ENCODE data around the gene MTMR3.
"Not testable (repeated sequence)": the region's sequence is repeated elsewhere in the genome, so short reads cannot be mapped to it uniquely, and the experiment has no call there.

The MTMR3 gene

GRCh38 chr22:29973269-29973668, 90.3 kb downstream of the MTMR3 start:
- Histone ChIP-seq H3K56ac (ENCODE audit: low read length) (no peak overlapping the region), H4K8ac (ENCODE audit: low read depth, low read length) (no peak overlapping the region), H3K4me1 (ENCODE audit: control insufficient read depth, low read depth, low read length) (no peaks in the 10 kb centered on the region), H3K79me2 (ENCODE audit: control insufficient read depth, insufficient read depth, low read length) (no peaks in the 10 kb centered on the region), H3K4ac (ENCODE audit: low read depth, low read length) (no peak overlapping the region), H2BK5ac (ENCODE audit: low read length) (no peak overlapping the region), H3K18ac (ENCODE audit: low read length) (no peak overlapping the region), H2BK15ac (replicated peaks; ENCODE audit: low read depth) (no peak overlapping the region), H2BK120ac (ENCODE audit: low read depth, low read length) (no peak overlapping the region), H3K79me1 (ENCODE audit: low read length) (peaks cover 2% of the 10 kb centered on the region), H3K9ac (ENCODE audit: low read length) (no peak overlapping the region), H3K23ac (ENCODE audit: low read length) (no peak overlapping the region), H3K4me2 (ENCODE audit: low read length) (no peak overlapping the region), H3K4me3 (ENCODE audit: low read length) (no peak overlapping the region), H2AK5ac (ENCODE audit: low read length) (no peak overlapping the region), H3K36me3 (ENCODE audit: control insufficient read depth, insufficient read depth, low read length) (no peaks in the 10 kb centered on the region), H3K27me3 (ENCODE audit: insufficient read depth, low read length, poor library complexity) (no peaks in the 10 kb centered on the region), H3K27ac (ENCODE audit: low read depth, low read length) (no peak overlapping the region), H4K5ac (ENCODE audit: low read length) (no peak overlapping the region)
- DNase-seq = no peak
- no CpG with 5 or more reads among the region's 4 CpGs for WGBS (ENCODE audit: extremely low coverage, insufficient coverage, low lambda C conversion rate)

GRCh38 chr22:29973680-29974079, 90.7 kb downstream of the MTMR3 start:
- not testable (repeated sequence) for H3K18ac ChIP-seq (ENCODE audit: low read length); H3K27ac ChIP-seq (ENCODE audit: low read depth, low read length); H4K8ac ChIP-seq (ENCODE audit: low read depth, low read length); H3K4me3 ChIP-seq (ENCODE audit: low read length); H3K56ac ChIP-seq (ENCODE audit: low read length); H3K79me2 ChIP-seq (ENCODE audit: control insufficient read depth, insufficient read depth, low read length); H2AK5ac ChIP-seq (ENCODE audit: low read length); DNase-seq; H2BK5ac ChIP-seq (ENCODE audit: low read length); H2BK15ac ChIP-seq (replicated peaks; ENCODE audit: low read depth); H3K4ac ChIP-seq (ENCODE audit: low read depth, low read length); H3K79me1 ChIP-seq (ENCODE audit: low read length); H4K5ac ChIP-seq (ENCODE audit: low read length); H2BK120ac ChIP-seq (ENCODE audit: low read depth, low read length); H3K4me1 ChIP-seq (ENCODE audit: control insufficient read depth, low read depth, low read length); H3K27me3 ChIP-seq (ENCODE audit: insufficient read depth, low read length, poor library complexity); H3K9ac ChIP-seq (ENCODE audit: low read length); H3K23ac ChIP-seq (ENCODE audit: low read length); H3K4me2 ChIP-seq (ENCODE audit: low read length); H3K36me3 ChIP-seq (ENCODE audit: control insufficient read depth, insufficient read depth, low read length)
- WGBS (ENCODE audit: extremely low coverage, insufficient coverage, low lambda C conversion rate) = no CpG with 5 or more reads among the region's 9 CpGs

GRCh38 chr22:29975494-29975893, 92.5 kb downstream of the MTMR3 start:
- Histone ChIP-seq H3K9ac (ENCODE audit: low read length) (no peak overlapping the region), H2BK15ac (replicated peaks; ENCODE audit: low read depth) (no peak overlapping the region), H3K23ac (ENCODE audit: low read length) (no peak overlapping the region), H3K27me3 (ENCODE audit: insufficient read depth, low read length, poor library complexity) (no peaks in the 10 kb centered on the region), H2AK5ac (ENCODE audit: low read length) (no peak overlapping the region), H3K4me2 (ENCODE audit: low read length) (no peak overlapping the region), H3K36me3 (ENCODE audit: control insufficient read depth, insufficient read depth, low read length) (no peaks in the 10 kb centered on the region), H4K5ac (ENCODE audit: low read length) (no peak overlapping the region), H3K4me3 (ENCODE audit: low read length) (no peak overlapping the region), H4K8ac (ENCODE audit: low read depth, low read length) (no peak overlapping the region), H3K4me1 (ENCODE audit: control insufficient read depth, low read depth, low read length) (no peaks in the 10 kb centered on the region), H3K4ac (ENCODE audit: low read depth, low read length) (no peak overlapping the region), H3K18ac (ENCODE audit: low read length) (no peak overlapping the region), H3K79me1 (ENCODE audit: low read length) (no peaks in the 10 kb centered on the region), H2BK5ac (ENCODE audit: low read length) (no peak overlapping the region), H3K56ac (ENCODE audit: low read length) (no peak overlapping the region), H2BK120ac (ENCODE audit: low read depth, low read length) (no peak overlapping the region), H3K79me2 (ENCODE audit: control insufficient read depth, insufficient read depth, low read length) (no peaks in the 10 kb centered on the region), H3K27ac (ENCODE audit: low read depth, low read length) (no peak overlapping the region)
- no peak for DNase-seq
- WGBS (ENCODE audit: extremely low coverage, insufficient coverage, low lambda C conversion rate) = no CpG with 5 or more reads among the region's 7 CpGs

- Histone ChIP-seq H3K79me1 (ENCODE audit: low read length) (no peaks in the 10 kb centered on the region), H2BK15ac (replicated peaks; ENCODE audit: low read depth) (no peak overlapping the region), H3K36me3 (ENCODE audit: control insufficient read depth, insufficient read depth, low read length) (no peaks in the 10 kb centered on the region), H3K9ac (ENCODE audit: low read length) (no peak overlapping the region), H4K8ac (ENCODE audit: low read depth, low read length) (no peak overlapping the region), H2AK5ac (ENCODE audit: low read length) (no peak overlapping the region), H3K27ac (ENCODE audit: low read depth, low read length) (no peak overlapping the region), H3K4me3 (ENCODE audit: low read length) (no peak overlapping the region), H4K5ac (ENCODE audit: low read length) (no peak overlapping the region), H3K27me3 (ENCODE audit: insufficient read depth, low read length, poor library complexity) (no peaks in the 10 kb centered on the region), H2BK120ac (ENCODE audit: low read depth, low read length) (no peak overlapping the region), H3K4ac (ENCODE audit: low read depth, low read length) (no peak overlapping the region), H3K79me2 (ENCODE audit: control insufficient read depth, insufficient read depth, low read length) (no peaks in the 10 kb centered on the region), H3K56ac (ENCODE audit: low read length) (no peak overlapping the region), H3K4me1 (ENCODE audit: control insufficient read depth, low read depth, low read length) (no peaks in the 10 kb centered on the region), H3K4me2 (ENCODE audit: low read length) (no peak overlapping the region), H2BK5ac (ENCODE audit: low read length) (no peak overlapping the region), H3K18ac (ENCODE audit: low read length) (no peak overlapping the region), H3K23ac (ENCODE audit: low read length) (no peak overlapping the region)
- DNase-seq = no peak
- WGBS (ENCODE audit: extremely low coverage, insufficient coverage, low lambda C conversion rate) = no CpG with 5 or more reads among the region's 3 CpGs
Measured at GRCh38 chr22:29977107-29977506, 94.1 kb downstream of the MTMR3 start.

- no peak for DNase-seq
- Histone ChIP-seq H3K4me2 (ENCODE audit: low read length) (no peak overlapping the region), H3K27me3 (ENCODE audit: insufficient read depth, low read length, poor library complexity) (no peaks in the 10 kb centered on the region), H2BK5ac (ENCODE audit: low read length) (no peak overlapping the region), H3K4me1 (ENCODE audit: control insufficient read depth, low read depth, low read length) (no peaks in the 10 kb centered on the region), H3K79me2 (ENCODE audit: control insufficient read depth, insufficient read depth, low read length) (no peaks in the 10 kb centered on the region), H3K23ac (ENCODE audit: low read length) (no peak overlapping the region), H2BK120ac (ENCODE audit: low read depth, low read length) (no peak overlapping the region), H4K8ac (ENCODE audit: low read depth, low read length) (no peak overlapping the region), H3K79me1 (ENCODE audit: low read length) (no peaks in the 10 kb centered on the region), H3K36me3 (ENCODE audit: control insufficient read depth, insufficient read depth, low read length) (no peaks in the 10 kb centered on the region), H3K4ac (ENCODE audit: low read depth, low read length) (no peak overlapping the region), H4K5ac (ENCODE audit: low read length) (no peak overlapping the region), H3K56ac (ENCODE audit: low read length) (no peak overlapping the region), H3K27ac (ENCODE audit: low read depth, low read length) (peak overlapping the region; percentile 25), H3K18ac (ENCODE audit: low read length) (no peak overlapping the region), H2BK15ac (replicated peaks; ENCODE audit: low read depth) (no peak overlapping the region), H3K4me3 (ENCODE audit: low read length) (no peak overlapping the region), H3K9ac (ENCODE audit: low read length) (no peak overlapping the region), H2AK5ac (ENCODE audit: low read length) (no peak overlapping the region)
- no CpG with 5 or more reads among the region's 3 CpGs for WGBS (ENCODE audit: extremely low coverage, insufficient coverage, low lambda C conversion rate)
Measured at GRCh38 chr22:29979777-29980321, 96.9 kb downstream of the MTMR3 start.

- no peaks in the 10 kb centered on the region for H3K27me3 ChIP-seq (ENCODE audit: insufficient read depth, low read length, poor library complexity)
- no peaks in the 10 kb centered on the region for H3K36me3 ChIP-seq (ENCODE audit: control insufficient read depth, insufficient read depth, low read length)
- WGBS (ENCODE audit: extremely low coverage, insufficient coverage, low lambda C conversion rate) = no CpG with 5 or more reads among the region's 10 CpGs
Measured at GRCh38 chr22:29983296-29983917, 100.4 kb downstream of the MTMR3 start.

More at GRCh38 chr22:29983296-29983917, 100.4 kb downstream of the MTMR3 start:
- Histone ChIP-seq H3K4ac (ENCODE audit: low read depth, low read length) (no peak overlapping the region), H3K23ac (ENCODE audit: low read length) (no peak overlapping the region), H3K79me1 (ENCODE audit: low read length) (no peaks in the 10 kb centered on the region), H3K56ac (ENCODE audit: low read length) (no peak overlapping the region), H3K27ac (ENCODE audit: low read depth, low read length) (no peak overlapping the region), H2BK120ac (ENCODE audit: low read depth, low read length) (no peak overlapping the region), H4K8ac (ENCODE audit: low read depth, low read length) (no peak overlapping the region), H4K5ac (ENCODE audit: low read length) (no peak overlapping the region), H2AK5ac (ENCODE audit: low read length) (no peak overlapping the region), H2BK15ac (replicated peaks; ENCODE audit: low read depth) (no peak overlapping the region), H2BK5ac (ENCODE audit: low read length) (no peak overlapping the region), H3K4me3 (ENCODE audit: low read length) (no peak overlapping the region), H3K4me2 (ENCODE audit: low read length) (no peak overlapping the region), H3K79me2 (ENCODE audit: control insufficient read depth, insufficient read depth, low read length) (no peaks in the 10 kb centered on the region), H3K4me1 (ENCODE audit: control insufficient read depth, low read depth, low read length) (no peaks in the 10 kb centered on the region), H3K9ac (ENCODE audit: low read length) (no peak overlapping the region), H3K18ac (ENCODE audit: low read length) (no peak overlapping the region)
- DNase-seq = no peak
